ENCODE data around the gene KRT81.

DNA sequence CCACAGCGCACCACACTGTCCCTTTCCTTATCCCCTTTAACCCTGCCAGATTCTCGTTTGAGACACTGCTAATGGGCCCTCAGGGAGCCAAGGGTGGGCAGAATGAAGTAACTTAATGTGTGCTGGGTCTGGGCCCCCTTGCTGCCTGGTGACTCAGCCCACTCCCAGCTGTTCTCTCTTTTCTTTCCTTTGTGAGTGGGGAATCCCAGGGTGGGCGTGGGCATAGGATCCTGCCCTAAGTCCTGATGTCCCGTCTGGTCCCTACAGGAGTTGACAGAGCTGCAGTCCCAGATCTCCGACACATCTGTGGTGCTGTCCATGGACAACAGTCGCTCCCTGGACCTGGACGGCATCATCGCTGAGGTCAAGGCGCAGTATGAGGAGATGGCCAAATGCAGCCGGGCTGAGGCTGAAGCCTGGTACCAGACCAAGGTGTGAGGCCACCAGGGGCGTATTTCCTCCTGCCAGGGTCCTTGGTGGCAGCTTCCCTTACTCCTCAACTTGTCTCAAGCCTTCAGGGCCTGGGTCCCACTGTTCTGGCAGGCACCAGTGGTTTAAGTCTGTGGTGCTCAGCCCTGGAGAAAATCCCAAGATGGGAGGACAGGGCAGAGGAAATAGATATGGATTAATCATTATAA, 50.0 kb downstream of the KRT81 start:
- no peak for TF ChIP-seq CTCF (IDR thresholded peaks at IDR 0.05; ENCODE audit: insufficient read depth, low read depth, low read length)
- TF ChIP-seq EZH2 (IDR thresholded peaks at IDR 0.05; ENCODE audit: insufficient read depth, low read length): no peak

Measured in astrocyte (in vitro differentiated cells and primary cell).